GM19455 (cell line): ENCODE measurements around the gene KLHL29.

Experiments used
- ATAC-seq: cut with Tn5 transposase; IDR thresholded peaks from one replicate; pipeline ENCODE4 v1.9.1; 2021; ENCODE audit not compliant: unreplicated experiment

KLHL29 gene

DNA sequence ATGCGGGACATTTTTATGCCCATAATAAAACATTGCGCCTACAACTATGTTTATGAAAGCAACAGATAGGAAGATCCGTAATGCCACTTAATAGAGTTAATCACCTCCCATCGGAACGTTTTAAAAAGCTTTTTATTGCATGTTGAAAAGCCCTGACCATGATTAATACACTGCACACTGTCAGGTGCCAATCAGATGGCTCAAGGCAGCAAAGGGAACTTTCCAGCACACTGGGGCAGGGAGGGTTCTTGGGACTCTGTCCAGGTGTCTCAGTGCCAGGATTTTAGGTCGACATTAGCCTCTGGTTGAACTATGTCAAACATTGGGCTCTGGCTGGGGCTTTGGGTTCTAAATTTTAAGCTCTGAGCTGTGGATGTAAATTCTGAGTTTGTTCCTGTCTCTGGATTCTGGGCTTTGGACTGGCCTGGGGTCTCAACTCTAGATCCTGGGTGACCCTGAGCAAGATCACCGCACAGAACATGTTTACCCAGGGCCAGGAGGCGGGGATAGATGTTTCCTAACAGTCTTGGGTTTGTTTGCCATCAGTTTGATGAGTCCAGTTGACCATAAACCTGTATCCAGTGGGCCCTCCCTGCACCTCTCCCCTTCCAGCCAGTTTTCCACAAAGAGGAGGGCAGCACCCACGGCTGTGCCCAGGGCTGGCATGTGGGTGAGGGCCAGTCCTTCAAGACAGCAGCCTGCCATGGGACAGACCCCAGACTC, 279.2 kb downstream of the KLHL29 start:
- no peak for ATAC-seq

DNA sequence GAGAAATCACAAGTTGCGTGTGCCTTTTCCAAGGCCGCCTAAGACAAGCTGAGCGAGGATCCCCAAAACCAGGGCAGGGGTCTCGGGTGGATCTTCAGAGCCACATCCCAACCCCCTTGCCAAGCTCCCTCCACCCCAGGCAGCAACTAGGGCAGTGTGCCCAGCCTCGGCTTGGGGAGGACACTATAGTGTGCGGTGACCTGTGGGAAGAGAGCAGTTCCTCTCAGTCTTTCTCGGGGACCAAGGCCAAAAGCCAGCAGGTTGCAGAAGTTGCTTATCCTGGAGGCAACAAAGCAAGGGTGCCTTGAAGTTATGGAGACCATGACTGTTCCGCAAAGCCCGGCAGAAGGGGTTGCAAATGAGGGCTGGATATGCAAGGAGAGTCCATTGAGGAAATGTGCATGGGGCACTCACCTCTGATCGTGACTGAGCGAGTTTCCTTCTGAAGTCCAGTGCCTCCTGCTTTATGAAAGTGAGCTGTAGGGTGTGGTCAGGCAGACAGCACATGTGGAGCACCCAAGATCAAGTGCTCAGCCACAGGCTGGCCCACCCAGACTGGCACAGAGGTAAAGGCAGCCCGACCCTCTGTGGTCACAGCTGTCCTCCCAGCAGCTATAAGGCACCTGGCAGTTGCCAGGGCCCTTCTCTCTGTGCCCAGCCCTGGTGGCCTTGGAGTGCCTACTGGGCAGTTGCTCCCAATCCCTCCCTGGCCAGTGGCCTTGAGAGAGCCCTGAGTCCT, 281.4 kb downstream of the KLHL29 start:
- no peak for ATAC-seq

DNA sequence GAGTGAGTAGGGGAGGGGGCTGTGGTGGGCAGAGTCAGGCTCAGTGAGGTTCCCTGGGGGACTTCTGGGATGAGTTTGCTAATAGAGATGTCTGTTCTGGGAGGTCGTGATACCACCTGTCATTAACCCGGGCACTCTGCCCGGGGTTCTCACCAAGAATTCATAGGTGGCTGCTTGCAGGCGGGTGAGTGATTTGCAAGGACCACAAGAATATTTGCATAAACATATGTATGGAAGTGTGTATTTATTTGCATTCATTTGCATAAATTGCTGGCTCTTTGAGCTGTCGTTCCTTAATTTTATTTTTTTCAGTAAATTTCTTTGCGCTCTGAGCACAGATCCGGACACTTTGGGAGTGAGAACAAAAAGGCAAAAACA, 282.0 kb downstream of the KLHL29 start:
- ATAC-seq, result no peak

DNA sequence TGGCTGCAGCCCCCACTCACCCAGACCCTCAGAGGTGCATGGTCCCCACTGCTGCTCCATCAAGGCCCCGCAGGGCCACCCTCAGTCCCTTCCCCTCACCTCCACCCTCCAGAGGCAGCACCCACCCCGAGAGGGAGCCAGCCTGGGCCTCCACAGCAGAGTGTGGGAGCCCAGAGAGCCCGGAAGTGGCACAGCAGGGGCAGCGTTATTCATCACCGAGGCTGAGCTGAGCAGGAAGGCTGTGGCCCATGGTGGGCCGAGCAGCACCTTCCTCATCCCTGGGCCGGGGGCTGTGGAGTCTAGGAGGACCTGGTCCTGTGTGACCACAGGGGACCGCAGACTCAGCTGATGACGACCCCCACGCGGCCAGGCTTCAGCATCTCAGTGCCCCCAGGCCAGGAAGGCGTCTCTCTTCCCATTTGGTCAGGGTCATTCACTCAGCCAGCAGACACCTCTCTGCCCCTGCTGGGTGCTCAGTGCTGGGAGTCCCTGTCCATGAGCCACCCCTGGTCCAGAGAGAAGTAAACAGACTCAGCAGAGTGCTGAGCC, 283.9 kb downstream of the KLHL29 start:
- ATAC-seq, result no peak

DNA sequence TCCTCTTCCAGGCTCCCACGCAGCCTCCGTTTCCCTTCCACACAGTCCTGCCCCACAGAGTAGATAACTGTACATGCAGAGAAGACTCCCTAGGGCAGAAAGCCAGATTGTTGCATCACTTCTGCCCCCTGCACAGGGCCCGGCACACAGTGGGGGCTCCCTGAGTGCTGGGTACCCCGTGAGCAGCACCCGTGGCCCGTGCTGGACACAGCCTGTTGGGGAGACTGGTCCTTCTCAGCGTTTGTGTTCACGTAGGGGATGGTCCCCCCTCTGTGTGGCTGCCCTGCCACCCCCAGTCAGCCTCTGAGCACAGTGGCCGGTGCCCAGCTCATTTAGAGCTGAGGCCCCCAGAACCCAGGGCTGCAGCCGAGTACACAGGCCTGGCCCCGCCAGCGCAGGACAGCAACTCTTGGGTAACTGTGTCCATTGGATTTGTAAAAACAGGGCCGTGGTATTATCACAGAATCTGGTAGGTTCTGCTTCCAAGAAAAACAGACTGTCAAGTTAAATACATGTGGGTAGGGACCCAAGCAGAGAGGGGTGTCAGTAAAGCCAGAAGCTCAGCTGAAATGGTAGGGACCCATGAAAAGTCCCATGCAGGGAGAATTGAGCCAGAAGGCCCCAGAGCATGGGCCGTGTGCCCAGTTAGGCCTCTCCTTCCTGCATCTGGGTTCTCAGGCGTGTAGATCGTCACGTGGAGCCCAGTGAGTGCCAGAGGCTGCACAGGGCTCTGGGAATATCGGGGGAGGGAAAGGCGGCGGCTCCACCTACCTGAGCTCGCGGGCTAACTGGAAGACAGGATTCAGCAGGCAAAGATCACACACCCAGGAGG, 284.6 kb downstream of the KLHL29 start:
- no peak for ATAC-seq

DNA sequence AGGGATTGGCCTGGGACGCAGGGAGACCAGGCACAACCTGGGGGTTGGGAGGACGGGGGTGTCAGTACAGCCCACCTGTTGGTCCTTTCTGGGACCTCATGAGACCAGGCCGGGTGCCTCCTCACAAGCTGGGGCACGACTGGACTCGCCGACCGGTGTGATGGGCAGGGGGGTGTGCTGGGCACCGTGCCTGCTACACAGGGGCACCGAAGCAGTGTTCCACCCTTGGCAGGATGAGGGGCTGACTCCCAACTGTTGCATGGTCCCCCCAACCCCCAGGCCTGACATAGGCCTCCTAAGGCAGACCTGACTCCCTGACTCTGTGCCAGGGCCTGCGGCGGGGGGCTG, 285.2 kb downstream of the KLHL29 start:
- no peak for ATAC-seq

DNA sequence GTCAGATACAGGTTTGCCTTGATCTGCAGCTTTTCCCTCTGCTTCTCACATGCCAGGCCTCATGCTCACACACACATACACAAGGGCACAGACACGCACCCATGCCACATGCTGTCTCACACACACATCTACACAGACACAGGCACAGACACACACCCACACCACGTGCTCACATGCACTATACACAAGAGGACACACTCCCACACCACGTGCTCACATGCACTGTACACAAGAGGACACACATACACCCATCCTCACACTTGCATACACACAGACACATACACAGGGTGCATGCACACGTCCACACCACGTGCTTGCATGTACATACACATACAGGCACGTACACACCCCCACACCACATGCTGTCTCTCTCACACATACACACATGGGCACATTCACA, 288.1 kb downstream of the KLHL29 start:
- ATAC-seq, result no peak

DNA sequence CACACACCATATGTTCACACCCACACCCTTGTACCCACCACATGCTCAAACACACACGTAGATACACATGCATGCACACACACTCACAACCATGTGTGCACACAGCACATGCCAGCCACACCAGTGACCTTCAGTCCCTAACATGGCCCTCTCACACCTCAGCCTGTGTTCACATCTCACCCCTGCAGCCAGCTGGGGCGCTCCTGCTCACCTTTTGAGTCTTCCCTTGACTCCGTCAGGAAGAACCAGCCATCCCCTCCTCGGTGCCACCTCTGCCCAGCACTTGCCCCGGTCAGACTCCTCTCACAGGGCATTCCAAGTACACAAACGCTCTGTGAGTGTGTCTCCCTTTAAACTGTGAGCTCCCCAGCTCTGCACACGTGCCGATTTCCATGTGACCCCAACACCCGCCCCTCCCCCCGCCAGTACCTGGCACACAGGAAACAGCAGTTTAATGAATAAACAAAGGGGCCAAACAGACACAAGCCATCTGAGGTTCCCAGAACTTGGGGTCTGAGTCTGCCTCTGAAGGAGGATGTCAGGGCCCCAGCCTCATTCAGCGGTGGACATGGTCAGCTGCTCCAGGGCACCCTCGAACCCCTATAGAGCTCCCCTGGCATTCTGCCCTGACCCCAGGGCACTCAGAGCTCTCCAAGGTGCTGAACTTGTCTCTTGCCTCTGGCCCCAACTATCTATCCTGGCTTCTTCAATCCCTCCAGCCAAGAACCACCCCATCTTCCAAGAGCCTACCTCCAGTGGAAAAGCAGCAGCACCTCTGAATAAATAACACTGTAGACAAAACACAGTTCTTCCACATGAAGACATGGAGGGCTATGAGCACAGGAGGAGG, 289.1 kb downstream of the KLHL29 start:
- no peak for ATAC-seq

DNA sequence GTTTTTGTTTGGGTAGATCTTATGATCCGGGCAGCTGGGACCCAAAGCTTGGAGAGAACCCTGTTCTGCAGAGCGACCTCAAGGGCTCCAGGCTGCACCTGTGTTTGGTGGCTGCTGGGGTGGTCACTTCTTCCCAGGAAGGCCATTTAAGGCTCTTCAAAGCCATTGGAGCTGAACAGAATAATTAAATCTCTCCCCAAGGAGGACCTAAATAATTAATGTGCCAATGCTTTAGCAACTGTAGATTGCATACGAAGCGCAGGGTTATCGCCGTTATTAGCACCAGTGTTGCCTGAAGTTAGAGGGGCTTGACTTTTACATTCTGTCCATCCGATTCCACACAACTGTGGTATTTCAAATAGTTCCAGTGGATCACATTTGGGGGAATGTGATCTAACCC, 290.5 kb downstream of the KLHL29 start:
- no peak for ATAC-seq

DNA sequence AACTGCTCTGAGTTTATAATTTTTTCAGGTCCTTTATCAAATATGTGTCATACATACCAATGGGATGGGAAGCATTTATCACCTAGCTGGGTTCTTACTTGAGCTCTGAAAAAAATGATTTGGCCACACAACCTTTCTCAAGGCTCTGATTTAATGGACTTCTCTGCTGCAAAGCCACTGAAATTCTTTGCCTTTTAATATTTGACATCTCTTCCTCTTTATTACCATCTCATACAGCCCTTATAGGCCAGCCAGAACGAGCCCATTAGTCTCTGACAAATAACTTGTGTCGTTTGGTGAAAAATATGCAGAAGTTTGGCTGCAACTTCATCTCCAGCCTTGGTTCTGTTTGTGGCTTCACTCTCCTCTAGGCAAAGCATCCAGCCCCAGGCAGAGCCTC, 292.9 kb downstream of the KLHL29 start:
- no peak for ATAC-seq

DNA sequence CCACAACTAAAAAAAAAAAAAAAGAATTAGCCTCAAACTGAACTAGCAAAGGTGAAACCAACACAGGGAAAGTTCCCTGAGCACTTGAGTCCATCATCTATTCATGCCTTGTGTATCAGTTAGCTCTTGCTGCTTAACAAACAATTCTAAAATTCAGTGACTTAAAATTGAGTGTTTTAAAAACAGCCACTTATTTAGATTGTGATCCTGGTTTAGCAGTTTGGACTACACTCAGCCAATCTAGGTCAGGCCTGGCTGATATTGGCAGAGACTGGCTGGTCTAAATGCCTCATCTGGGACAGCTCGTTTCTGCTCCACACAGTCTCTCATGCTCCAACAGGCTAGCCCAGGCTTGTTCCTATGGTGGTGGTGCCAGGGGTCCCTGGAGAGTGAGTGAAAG, 294.1 kb downstream of the KLHL29 start:
- ATAC-seq, result no peak

DNA sequence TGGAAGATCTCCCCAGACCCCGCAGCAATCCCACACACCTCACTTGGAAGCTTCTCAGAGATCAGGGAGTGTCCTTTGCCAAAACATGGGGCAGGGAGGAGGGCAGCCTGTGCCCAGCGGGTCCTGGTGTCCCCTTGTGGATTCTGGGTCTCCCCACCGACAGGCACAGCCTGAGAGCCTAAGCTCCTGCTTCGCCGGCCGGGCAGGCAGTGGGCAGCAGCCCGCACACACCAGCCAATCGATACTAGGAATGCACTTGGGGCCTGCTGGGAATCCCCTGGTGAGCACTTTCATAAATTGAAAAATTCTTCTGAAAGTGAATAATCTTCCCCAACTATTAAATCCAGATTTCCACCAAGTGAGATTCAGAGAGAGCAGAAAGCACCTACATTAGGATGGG, 296.0 kb downstream of the KLHL29 start:
- no peak for ATAC-seq

DNA sequence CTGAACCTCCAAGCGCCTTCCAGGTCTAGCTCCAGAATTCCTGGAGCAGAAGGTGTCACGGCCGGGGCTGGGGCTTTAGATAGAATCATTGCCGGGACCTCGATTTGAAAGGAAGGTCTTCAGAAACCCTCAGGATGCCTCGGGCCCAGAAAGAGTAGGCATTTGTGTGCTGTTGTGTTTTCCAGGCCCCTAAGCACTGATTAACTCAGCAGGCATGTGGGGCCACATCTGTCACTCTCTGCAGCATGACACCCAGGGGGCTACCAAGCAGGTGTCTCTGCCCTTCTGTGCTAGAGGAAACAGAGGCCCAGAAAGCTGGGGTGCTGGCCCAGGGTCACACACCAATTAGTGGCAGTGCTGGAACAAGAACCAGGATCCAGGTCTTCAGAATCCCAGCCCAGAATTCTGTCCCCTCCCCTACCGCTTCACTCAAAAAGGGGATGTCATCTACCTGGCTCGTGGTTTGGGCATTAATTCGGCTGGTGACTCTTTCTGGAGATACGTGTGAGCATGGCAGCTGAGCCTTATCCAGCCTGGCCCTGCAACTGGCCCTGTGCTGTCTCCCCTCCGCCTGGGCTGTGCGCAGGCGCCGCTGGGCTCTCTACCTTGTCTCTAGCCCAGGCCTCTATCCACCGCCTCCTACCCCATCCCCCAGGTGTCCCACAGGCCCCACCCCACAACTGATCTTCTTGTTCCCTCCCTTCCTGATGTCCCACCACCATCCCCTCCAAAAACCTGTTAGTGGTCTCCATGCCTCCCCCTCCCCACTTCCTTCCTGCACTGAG, 296.6 kb downstream of the KLHL29 start:
- ATAC-seq, result no peak

DNA sequence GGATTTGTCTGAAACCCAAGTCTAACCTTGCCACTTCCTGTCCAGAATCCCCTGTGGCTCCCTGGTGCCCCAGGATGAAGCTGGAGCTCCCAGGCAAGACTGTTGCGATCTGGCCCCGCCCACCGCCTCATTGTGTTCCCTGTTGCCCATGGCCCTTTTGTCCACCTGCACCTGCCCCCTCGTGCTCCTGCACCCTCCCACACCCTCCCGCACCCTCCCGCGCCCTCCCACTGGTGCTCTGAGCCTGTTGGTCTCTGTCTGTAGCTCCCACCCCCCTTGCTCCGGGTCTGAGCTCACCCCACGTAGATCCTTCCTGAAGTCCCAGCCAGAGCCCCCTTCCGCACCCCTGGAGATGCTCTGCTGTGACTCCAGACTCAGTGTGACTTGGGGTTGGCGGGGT, 297.5 kb downstream of the KLHL29 start:
- ATAC-seq, result no peak

DNA sequence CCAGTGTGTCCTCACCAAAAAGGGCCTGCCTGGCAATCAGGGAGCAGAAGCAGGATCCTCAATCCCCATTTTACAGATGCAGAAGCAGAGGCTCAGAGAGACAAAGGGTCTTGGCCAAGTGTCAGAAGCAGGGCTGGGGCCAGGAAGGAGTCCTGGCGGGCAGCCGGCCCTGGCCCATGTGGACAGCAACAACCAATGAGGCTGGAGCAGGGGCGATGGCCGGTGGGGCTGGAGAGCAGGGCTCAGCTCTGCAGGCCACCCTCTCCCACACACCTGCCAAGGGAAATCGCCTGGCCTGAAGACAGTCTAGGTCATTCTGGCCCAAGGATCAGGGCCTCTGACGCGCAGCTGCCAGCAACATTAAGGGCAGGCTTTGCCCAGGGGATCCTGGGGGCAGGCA, 298.0 kb downstream of the KLHL29 start:
- no peak for ATAC-seq

DNA sequence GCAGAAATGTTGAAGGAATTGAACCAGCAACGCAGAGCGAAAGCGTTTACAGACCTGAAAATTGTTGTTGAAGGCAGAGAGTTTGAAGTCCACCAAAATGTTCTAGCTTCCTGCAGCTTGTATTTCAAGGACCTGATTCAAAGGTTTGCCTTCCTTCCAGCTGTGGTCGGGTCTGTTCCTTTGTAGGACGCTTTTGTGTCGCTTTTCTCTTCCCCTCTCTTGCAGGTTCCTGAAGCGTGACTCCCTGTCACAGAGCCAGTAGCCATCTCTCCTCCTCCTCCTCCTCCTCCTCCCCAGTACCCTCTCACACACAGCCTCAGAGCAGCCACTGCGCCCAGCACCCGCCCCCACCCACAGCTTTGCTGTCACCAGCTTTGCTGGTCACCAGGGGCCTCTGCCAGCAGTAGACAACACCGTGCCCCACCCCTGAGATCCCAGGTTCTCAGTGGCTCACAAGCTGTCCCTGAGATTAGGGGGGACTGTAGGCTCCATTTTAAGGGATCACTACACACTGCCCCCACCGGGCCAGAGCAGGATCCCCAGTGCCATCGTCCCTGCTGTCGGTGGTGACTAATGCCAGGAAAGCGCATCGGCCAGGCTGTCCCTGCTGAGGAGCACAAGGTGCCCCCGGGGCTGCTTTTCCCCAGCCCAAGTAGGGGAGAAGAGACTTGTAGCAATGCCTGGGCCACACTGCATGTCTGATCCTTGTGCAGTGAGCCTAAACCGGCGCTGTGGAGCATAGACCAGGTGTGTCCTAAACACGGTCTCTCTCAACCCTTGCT, 299.6 kb downstream of the KLHL29 start:
- ATAC-seq, result no peak

DNA sequence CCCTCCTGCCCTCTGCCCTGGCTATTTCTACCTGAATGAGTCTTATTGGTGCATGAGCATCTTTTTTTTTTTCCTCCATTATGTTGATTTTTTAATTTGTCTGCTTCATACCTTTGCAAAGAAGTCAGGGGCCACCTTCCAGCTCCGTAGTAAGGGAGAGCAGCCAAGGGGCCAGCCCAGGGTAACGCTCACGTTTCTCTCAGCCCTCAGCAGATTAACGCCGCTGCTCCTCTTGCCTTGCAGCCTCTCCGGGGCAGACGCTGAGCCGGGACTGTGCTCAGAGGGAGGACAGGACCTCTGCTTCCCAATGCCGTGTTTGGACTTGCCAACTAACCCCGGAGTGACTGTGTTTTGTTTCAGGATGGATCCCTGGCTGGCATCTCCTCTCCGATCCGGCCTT, 300.2 kb downstream of the KLHL29 start:
- no peak for ATAC-seq

DNA sequence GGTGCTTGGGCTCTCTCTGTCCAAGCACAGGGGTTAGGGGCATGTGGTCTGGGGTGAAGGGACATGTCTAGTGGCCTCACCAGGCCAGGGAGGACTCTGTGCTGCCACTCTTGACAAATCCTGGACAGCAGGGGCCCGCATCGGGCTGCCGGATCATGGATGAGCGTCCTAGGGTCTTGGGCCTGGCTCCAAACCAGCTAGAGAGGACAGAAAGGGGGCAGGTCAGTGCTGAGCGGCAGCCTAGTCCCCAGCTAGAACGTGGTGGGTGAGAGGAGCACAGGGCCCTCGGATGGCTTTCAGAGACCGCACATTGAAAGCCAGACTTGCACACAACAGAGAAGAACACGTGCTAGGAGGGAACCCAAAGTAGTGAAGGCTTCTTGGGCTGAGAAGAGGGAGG, 300.7 kb downstream of the KLHL29 start:
- no peak for ATAC-seq

DNA sequence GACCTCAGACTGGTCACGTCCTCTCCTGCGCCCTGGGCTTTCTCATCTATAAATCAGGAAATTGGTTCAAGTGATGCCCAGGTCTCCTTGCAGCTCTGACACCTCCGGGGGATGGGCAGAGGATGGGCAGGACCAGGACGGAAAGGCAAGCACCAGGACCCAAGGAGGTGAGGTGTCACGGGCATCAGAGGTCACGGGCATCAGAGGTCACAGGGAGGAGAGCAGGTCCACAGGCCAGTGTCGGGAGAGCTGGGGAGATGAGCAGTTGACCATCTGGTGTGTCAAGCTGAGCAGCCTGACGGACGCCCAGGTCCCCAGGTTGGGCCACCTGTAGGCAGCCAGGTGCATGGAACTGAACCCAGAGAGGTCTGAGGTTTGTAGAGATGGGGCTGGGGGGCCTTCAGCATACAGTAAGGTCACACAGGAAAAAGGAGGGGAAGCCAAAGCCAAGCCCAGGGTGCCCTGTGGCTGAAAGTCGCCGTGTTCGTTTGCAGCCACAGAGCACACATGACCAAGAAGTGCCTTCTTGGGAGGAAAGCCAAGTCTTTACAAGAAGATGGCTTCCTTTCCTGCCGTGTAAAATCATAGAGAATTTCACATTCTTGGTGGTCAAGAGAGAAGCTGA, 301.5 kb downstream of the KLHL29 start:
- ATAC-seq, result no peak
